NT2/D1 (cell line): ENCODE results near the gene UBE2G1.
"Not testable (repeated sequence)": the region's sequence is repeated elsewhere in the genome, so short reads cannot be mapped to it uniquely, and the experiment has no call there.

Experiments
- DNase-seq: peaks from one replicate; pipeline ENCODE4 v3.0.0-alpha.2; 2011; ENCODE audit warnings: low read depth, low spot score
- H3K27me3 ChIP-seq: 2 replicates; pipeline ENCODE4 v1.6.0; 2011; ENCODE audit warnings: mild to moderate bottlenecking; ENCODE audit not compliant: insufficient read length, insufficient read depth
- H3K36me3 ChIP-seq: 2 replicates; pipeline ENCODE4 v1.6.1; 2011; ENCODE audit warnings: mild to moderate bottlenecking, low read length, mixed read lengths; ENCODE audit not compliant: insufficient read depth, insufficient read length
- H3K4me1 ChIP-seq: 2 replicates; pipeline ENCODE4 v1.5.1; 2011; ENCODE audit not compliant: insufficient read depth, insufficient read length
- H3K4me3 ChIP-seq: 2 replicates; pipeline ENCODE4 v1.5.1; 2011; ENCODE audit warnings: low read depth; ENCODE audit not compliant: insufficient read length
- H3K9ac ChIP-seq: 2 replicates; pipeline ENCODE4 v1.6.0; 2011; ENCODE audit warnings: low read depth; ENCODE audit not compliant: insufficient read length
- H3K9me3 ChIP-seq: 2 replicates; pipeline ENCODE4 v1.5.1; 2011; ENCODE audit warnings: mild to moderate bottlenecking, low read length; ENCODE audit not compliant: insufficient read depth
- SUZ12 ChIP-seq: IDR thresholded peaks from 2 replicates; pipeline ENCODE4 v1.6.1; 2011; ENCODE audit not compliant: insufficient read length, insufficient read depth; ENCODE audit errors: extremely low read depth
- YY1 ChIP-seq: IDR thresholded peaks from 2 replicates; pipeline ENCODE4 v1.6.1; 2011; ENCODE audit not compliant: insufficient read length, insufficient read depth
- ZNF274 ChIP-seq: IDR thresholded peaks from 2 replicates; pipeline ENCODE4 v1.6.1; 2011; ENCODE audit warnings: mild to moderate bottlenecking, low read depth, low read length

The UBE2G1 gene

GRCh38 chr17:4387137-4387536, 20.7 kb upstream of the UBE2G1 start:
- H3K9ac ChIP-seq: no peak overlapping the region
- TF ChIP-seq ZNF274 (no peak), YY1 (no peak), SUZ12 (no peak)
- no peak overlapping the region for H3K4me3 ChIP-seq
- DNase-seq: no peak
- H3K9me3 ChIP-seq: no peaks in the 10 kb centered on the region
- H3K36me3 ChIP-seq: no peaks in the 10 kb centered on the region
- no peaks in the 10 kb centered on the region for H3K27me3 ChIP-seq
- H3K4me1 ChIP-seq: peaks cover 4% of the 10 kb centered on the region

GRCh38 chr17:4386406-4386805, 19.9 kb upstream of the UBE2G1 start:
- TF ChIP-seq YY1: no peak
- TF ChIP-seq ZNF274: no peak
- no peak for TF ChIP-seq SUZ12

GRCh38 chr17:4381690-4382671, 15.5 kb upstream of the UBE2G1 start:
- H3K36me3 ChIP-seq: no peaks in the 10 kb centered on the region
- H3K4me1 ChIP-seq: peaks cover 5% of the 10 kb centered on the region

More at GRCh38 chr17:4386406-4386805, 19.9 kb upstream of the UBE2G1 start:
- H3K36me3 ChIP-seq: no peaks in the 10 kb centered on the region
- H3K9ac ChIP-seq: no peak overlapping the region
- H3K4me3 ChIP-seq: no peak overlapping the region
- no peaks in the 10 kb centered on the region for H3K27me3 ChIP-seq
- no peaks in the 10 kb centered on the region for H3K9me3 ChIP-seq
- no peak for DNase-seq
- H3K4me1 ChIP-seq: peaks cover 7% of the 10 kb centered on the region

GRCh38 chr17:4378626-4379025, 12.2 kb upstream of the UBE2G1 start:
- Histone ChIP-seq H3K27me3 (no peaks in the 10 kb centered on the region), H3K36me3 (no peaks in the 10 kb centered on the region), H3K9me3 (no peaks in the 10 kb centered on the region), H3K4me3 (no peak overlapping the region), H3K4me1 (peaks cover 2% of the 10 kb centered on the region), H3K9ac (no peak overlapping the region)
- no peak for DNase-seq
- no peak for TF ChIP-seq SUZ12
- no peak for TF ChIP-seq YY1
- no peak for TF ChIP-seq ZNF274

More at GRCh38 chr17:4381690-4382671, 15.5 kb upstream of the UBE2G1 start:
- no peak for DNase-seq
- H3K27me3 ChIP-seq: no peaks in the 10 kb centered on the region
- no peaks in the 10 kb centered on the region for H3K9me3 ChIP-seq
- no peak overlapping the region for H3K9ac ChIP-seq
- H3K4me3 ChIP-seq: no peak overlapping the region
- TF ChIP-seq SUZ12 (no peak), ZNF274 (no peak), YY1 (no peak)

- H3K36me3 ChIP-seq, H3K9ac ChIP-seq, H3K9me3 ChIP-seq, H3K27me3 ChIP-seq, H3K4me1 ChIP-seq, DNase-seq, H3K4me3 ChIP-seq: not testable (repeated sequence)
These were observed 10.8 kb upstream of the UBE2G1 start for GRCh38 chr17:4377247-4377646.

GRCh38 chr17:4375796-4376440, 9.4 kb upstream of the UBE2G1 start:
- not testable (repeated sequence) for DNase-seq, H3K4me3 ChIP-seq, H3K9ac ChIP-seq, H3K27me3 ChIP-seq, H3K9me3 ChIP-seq, H3K36me3 ChIP-seq, H3K4me1 ChIP-seq

GRCh38 chr17:4375039-4375748, 8.7 kb upstream of the UBE2G1 start:
- H3K4me3 ChIP-seq: no peak overlapping the region
- H3K36me3 ChIP-seq: no peaks in the 10 kb centered on the region
- TF ChIP-seq SUZ12: no peak
- no peak for TF ChIP-seq YY1
- no peak for TF ChIP-seq ZNF274
- no peaks in the 10 kb centered on the region for H3K27me3 ChIP-seq
- no peak overlapping the region for H3K9ac ChIP-seq
- H3K4me1 ChIP-seq: no peaks in the 10 kb centered on the region
- H3K9me3 ChIP-seq: no peaks in the 10 kb centered on the region
- DNase-seq: no peak
